ENCODE data around the gene CHAC1. TPM values are rescaled to one million over a fixed set of nuclear protein-coding genes. Genes with fewer than 3 reads are reported as not detected.
A peak's percentile ranks its signal among the peaks of the same experiment; 100 is the strongest.

CHAC1 gene
- total RNA-seq, 1 donor from 2014 or later: 14.3 TPM

- peak overlapping the region; percentile 8 for H3K4me3 ChIP-seq (ENCODE audit: low read depth, low read length)
Observed at GRCh38 chr15:40927873-40928806, 25.1 kb upstream of the CHAC1 start.

GRCh38 chr15:40928821-40929659 lies 24.2 kb upstream of the CHAC1 start, which contains the start of gene DLL4:
TSS of gene DLL4 (plus strand) at chr15:40929340. CDS start at chr15:40929669, 329 bp downstream.
- DNase-seq (ENCODE audit: low read depth): no peak
- peak within 1 kb of the TSS; percentile 41 for H3K4me3 ChIP-seq (ENCODE audit: low read depth, low read length)
- TF ChIP-seq CTCF (conservative IDR thresholded peaks at IDR 0.05; ENCODE audit: low read depth, low read length): no peak

More at GRCh38 chr15:40927873-40928806, 25.1 kb upstream of the CHAC1 start:
- DNase-seq (ENCODE audit: low read depth): no peak
- TF ChIP-seq CTCF (conservative IDR thresholded peaks at IDR 0.05; ENCODE audit: low read depth, low read length): no peak

GRCh38 chr15:40929660-40930429 lies 23.4 kb upstream of the CHAC1 start:
- no peak for TF ChIP-seq CTCF (conservative IDR thresholded peaks at IDR 0.05; ENCODE audit: low read depth, low read length)

GRCh38 chr15:40930430-40931299 lies 22.6 kb upstream of the CHAC1 start:
- TF ChIP-seq CTCF (conservative IDR thresholded peaks at IDR 0.05; ENCODE audit: low read depth, low read length): peak; percentile 61
- H3K4me3 ChIP-seq (ENCODE audit: low read depth, low read length): peak overlapping the region; percentile 41
- no peak for DNase-seq (ENCODE audit: low read depth)

More at GRCh38 chr15:40929660-40930429, 23.4 kb upstream of the CHAC1 start:
- DNase-seq (ENCODE audit: low read depth): no peak
- peak overlapping the region; percentile 41 for H3K4me3 ChIP-seq (ENCODE audit: low read depth, low read length)

GRCh38 chr15:40931300-40932142 lies 21.8 kb upstream of the CHAC1 start:
- no peak overlapping the region for H3K4me3 ChIP-seq (ENCODE audit: low read depth, low read length)
- TF ChIP-seq CTCF (conservative IDR thresholded peaks at IDR 0.05; ENCODE audit: low read depth, low read length): no peak
- no peak for DNase-seq (ENCODE audit: low read depth)
